Fibroblast of pulmonary artery (primary cell): ENCODE data around the gene MSRB3.

ENCODE experiments used
- DNase-seq: peaks from one replicate; pipeline ENCODE4 v3.0.0-alpha.2; 2010; ENCODE audit warnings: low read depth
- H3K4me3 ChIP-seq: replicated peaks from 2 replicates; pipeline ENCODE4 v1.5.1; 2011; ENCODE audit warnings: low read depth, mild to moderate bottlenecking, control low read depth, low read length, moderate library complexity
- TF ChIP-seq, protein P1 (sequence below): IDR thresholded peaks from 2 replicates; pipeline ENCODE4 v1.5.1; 2011; ENCODE audit warnings: mild to moderate bottlenecking, control low read depth, low read length, inconsistent platforms; ENCODE audit errors: missing control alignments

MSRB3 gene

DNA sequence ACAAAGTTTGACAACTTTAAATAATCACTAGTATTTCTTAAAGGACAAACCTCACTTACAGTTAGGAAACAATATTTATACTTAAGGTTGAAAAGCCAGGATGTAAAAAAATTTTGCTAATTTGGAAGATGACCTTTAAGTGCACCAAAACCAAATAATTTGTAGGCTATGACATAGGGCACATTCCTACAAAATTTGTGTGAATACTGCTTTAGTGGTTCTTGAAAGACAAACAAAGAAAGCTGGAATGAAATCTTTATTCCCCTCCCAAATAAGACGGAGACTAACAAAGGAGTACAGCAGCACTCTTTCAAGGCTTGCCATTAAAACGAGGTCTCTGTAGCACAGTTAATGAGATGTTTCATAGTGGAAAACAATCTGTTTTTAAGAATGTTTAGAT, 45.6 kb downstream of the MSRB3 start:
- no peak for DNase-seq
- TF ChIP-seq, protein P1, sequence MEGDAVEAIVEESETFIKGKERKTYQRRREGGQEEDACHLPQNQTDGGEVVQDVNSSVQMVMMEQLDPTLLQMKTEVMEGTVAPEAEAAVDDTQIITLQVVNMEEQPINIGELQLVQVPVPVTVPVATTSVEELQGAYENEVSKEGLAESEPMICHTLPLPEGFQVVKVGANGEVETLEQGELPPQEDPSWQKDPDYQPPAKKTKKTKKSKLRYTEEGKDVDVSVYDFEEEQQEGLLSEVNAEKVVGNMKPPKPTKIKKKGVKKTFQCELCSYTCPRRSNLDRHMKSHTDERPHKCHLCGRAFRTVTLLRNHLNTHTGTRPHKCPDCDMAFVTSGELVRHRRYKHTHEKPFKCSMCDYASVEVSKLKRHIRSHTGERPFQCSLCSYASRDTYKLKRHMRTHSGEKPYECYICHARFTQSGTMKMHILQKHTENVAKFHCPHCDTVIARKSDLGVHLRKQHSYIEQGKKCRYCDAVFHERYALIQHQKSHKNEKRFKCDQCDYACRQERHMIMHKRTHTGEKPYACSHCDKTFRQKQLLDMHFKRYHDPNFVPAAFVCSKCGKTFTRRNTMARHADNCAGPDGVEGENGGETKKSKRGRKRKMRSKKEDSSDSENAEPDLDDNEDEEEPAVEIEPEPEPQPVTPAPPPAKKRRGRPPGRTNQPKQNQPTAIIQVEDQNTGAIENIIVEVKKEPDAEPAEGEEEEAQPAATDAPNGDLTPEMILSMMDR: no peak

DNA sequence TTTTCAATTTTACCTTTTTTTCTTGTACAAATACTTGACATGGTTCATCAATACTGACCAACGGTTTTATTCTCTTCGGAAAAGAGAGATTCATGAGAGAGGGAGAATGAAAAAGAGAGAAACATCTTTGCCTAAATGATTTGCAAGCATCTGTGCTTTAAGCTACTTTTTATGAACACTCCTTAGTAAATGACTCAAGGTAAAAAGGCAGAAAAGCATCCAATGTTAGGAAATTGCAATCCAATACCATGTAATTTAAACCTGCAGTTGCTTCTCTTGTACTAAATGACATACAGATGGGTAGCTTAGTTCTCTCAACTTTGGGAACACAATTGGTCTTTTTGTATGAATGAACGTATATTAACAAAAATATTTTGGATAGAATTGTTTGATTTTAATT, 46.1 kb downstream of the MSRB3 start:
- DNase-seq: no peak
- TF ChIP-seq, protein P1: no peak
- H3K4me3 ChIP-seq: no peak overlapping the region

More for the DNA sequence above, 45.6 kb downstream of the MSRB3 start:
- H3K4me3 ChIP-seq: no peak overlapping the region

GRCh38 chr12:65325183-65325582, 46.7 kb downstream of the MSRB3 start:
- DNase-seq: no peak
- H3K4me3 ChIP-seq: no peak overlapping the region
- TF ChIP-seq, protein P1: no peak

DNA sequence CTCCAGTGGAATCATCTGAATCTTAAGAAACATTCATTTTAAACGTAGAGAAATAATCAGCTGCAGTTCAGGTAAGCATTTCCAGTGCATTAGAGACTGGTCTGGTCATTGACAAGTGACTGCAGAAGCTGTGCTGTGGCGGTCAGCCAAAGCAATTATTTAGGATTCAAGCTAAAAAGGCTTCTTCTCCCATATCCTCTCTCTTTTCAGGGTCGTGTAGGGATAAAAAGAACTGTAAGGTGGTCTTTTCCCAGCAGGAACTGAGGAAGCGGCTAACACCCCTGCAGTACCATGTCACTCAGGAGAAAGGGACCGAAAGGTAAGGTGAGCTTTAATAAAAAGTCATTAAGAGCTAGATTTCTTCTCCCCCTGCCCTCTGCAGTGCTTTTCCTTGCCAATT, 48.1 kb downstream of the MSRB3 start:
- DNase-seq: no peak
- no peak overlapping the region for H3K4me3 ChIP-seq
- TF ChIP-seq, protein P1: no peak

DNA sequence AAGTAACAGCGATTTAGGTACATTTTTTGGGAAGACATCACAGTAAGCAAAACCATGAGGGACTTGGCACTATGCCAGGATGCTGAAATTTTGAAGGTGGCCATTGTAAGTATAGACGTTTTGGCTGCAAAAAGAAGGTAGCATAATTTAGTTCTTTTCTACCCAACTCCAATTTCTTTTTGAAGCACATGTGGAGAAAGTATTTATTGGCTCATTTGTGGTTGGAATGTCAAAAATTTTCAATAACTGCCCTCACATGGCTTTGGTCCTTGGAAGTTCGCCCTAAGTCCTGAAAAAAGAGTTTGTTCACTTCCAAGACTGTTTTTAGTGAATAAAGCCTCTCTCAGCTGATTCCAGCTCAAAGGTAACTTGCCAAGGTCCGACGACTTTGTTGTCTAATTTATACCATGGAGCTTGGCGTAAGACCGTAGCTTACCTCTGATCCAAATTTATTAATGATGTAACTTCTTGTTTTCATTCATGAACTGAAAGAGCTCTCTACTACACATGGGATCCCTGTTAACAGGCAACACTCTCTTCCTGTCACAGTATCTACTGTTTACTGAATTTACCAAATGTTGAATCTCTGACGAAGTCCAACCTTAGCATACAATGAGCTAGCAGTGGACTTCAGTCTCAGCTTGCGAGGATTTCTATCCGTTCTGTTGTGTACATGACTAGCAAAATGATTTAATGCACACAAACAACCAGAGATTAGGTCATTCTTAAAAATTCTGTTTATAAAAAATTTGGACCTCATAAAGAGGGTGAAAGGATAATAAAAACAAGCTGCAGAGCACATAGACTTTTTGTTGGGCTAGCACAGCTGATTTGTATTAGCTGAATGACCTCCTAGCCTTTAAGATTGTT, 49.0 kb downstream of the MSRB3 start:
- H3K4me3 ChIP-seq: no peak overlapping the region
- peak; percentile 51 for DNase-seq
- TF ChIP-seq, protein P1: no peak

DNA sequence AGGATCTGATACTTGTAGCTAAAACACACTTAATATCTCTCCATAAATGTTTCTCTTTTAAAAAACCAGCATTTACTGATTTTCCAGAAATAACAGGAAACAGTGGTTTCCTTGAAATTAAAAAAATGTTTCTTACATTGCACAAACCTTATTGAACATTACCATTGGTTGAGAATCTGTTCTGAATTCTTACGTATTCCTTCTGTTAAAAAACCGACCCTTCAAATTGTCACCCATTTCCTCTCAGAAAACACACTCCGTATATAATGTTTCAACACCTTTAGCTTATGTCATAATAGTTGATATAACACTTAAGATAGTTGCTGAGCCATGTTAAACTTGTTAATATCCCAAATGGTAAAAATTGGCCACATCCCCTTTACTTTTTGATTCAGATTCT, 51.2 kb downstream of the MSRB3 start:
- TF ChIP-seq, protein P1: no peak

GRCh38 chr12:65330331-65330730, 51.8 kb downstream of the MSRB3 start:
- TF ChIP-seq, protein P1: no peak
- H3K4me3 ChIP-seq: no peak overlapping the region
- DNase-seq: peak; percentile 67

More for the DNA sequence above, 51.2 kb downstream of the MSRB3 start:
- no peak for DNase-seq
- no peak overlapping the region for H3K4me3 ChIP-seq
